SHP77 (cell line): Measurements from ENCODE around the gene DCDC2.
"Not testable (repeated sequence)": the region's sequence is repeated elsewhere in the genome, so short reads cannot be mapped to it uniquely, and the experiment has no call there.

Experiments
- DNase-seq, 2 experiments: peaks; one replicate each; lab custom pipeline; 2025; lab: John Stamatoyannopoulos, UW

Gene DCDC2

DNA sequence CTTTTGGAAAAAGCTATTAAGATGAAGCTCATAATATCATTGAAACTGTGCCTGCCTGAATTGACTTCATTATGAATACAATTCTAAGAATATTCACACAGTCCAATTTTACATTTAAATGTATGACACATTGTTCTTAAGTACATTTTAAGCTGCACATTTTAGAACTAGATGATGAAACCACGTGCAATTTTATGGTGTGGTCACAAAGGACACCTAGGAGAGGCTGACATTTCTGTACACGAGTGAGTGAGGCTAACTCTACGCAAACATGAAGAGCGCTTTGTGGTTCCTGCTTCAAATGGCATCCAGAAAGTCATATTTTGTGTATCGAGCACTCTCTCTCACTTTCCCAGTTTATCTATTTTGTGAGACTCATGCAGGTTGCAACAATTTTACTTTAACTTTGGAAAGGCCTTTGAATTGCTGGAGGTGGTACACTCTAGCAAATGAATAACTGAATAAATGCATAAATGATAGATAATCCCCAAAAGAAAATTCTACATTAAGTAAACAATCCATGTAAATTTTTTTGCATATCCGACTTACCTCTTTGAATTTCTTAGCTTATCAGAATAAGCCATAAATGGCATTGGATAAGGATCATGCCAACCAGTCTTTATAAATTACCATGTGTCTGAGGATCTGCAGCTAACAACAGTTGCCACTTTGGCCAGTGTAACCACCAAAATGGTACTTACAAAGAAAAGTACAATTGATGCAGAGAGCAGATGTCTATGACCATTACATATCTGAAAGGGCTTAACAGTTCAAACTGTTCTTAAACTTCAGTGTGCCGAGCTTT is 134.5 kb downstream of the DCDC2 start:
- DNase-seq: no peak

DNA sequence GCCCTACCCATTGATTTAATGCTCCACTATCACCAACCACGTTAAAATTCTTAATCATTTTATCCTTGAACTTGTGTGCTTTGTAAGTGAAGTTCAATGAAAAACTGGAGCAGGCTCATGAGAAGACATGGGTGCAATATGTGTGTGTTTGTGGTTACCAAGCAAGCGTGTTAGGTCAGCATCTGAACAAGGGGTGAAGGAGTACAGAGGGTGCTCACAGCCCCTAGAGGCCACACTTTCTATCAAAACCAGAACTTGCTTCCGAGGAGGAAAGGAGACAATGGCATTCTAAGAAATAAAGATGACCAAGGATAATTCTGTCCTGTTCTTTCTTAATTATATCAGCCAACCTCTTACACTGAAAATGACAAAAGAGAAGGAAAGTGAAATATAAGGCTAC is 138.2 kb downstream of the DCDC2 start:
- DNase-seq: no peak

DNA sequence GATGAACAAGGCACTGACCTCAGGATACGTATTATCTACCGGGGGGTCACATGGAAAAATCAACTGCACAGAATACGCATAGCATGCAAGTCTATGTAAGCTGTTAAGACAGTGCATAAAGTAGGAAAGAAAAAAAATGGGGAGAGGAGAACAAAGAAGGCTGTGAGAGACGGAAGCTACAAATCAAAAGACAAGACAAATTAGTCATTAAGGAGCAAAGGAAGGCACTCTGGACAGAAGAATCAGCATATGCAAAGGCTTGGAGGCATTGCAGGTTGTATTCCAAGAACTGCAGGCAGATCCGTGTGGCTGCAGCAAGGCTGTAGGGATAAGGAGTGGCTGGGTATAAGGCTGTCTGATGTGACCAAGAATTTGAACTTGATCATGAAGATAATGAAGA is 142.9 kb downstream of the DCDC2 start:
- no peak for DNase-seq

DNA sequence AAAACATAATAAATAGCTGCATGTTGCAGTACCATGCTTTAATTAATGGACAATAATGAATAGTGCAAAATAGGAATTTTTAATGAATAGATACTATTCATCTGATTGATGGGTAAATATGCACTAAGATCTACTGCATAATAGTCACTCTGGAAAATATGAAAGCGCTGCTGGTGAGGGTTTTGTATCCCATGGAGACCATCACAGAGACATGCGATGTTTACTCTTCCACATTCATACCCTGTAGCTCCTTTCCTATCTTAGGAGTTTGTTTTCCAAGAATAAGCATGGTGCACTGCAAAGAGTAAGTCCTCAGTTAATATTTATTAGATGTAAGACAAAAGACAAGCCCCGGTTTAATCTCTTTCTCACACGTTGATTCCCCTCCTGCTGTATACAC is 150.4 kb downstream of the DCDC2 start:
- no peak for DNase-seq

DNA sequence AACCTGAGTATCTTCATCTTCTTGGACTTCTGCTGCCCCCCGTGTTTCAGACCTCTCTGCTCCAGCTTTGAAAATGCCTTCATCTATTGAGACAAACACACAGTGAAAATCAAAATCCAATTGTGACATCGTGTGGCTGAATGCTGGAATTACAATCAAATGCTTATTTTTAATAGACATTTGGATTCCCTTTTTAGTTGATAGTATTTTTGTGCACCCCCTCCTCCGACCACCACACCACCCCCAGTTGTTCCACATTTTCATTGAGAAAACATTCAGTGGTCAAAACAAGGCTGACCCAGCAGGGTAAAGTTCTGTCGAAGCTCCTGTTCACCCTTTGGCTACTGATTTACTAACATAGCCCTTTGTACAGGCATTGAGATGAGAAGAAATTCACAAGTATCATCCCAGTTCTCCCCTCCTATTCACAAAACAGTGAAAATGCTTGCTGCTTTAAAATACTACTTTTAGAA is 152.8 kb downstream of the DCDC2 start:
- peak; percentile 19 to 28 for DNase-seq

DNA sequence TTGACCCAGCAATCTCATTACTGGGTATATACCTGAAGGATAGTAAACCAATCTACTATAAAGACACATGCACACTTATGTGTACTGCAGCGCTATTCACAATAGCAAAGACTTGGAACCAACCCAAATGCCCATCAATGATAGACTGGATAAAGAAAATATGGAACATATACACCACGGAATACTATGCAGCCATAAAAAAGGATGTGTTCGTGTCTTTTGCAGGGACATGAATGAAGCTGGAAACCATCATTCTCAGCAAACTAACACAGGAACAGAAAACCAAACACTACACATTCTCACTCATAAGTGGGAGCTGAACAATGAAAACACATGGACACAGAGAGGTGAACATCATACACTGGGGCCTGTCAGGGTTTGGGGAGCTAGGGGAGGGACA is 153.7 kb downstream of the DCDC2 start:
- not testable (repeated sequence) for DNase-seq

DNA sequence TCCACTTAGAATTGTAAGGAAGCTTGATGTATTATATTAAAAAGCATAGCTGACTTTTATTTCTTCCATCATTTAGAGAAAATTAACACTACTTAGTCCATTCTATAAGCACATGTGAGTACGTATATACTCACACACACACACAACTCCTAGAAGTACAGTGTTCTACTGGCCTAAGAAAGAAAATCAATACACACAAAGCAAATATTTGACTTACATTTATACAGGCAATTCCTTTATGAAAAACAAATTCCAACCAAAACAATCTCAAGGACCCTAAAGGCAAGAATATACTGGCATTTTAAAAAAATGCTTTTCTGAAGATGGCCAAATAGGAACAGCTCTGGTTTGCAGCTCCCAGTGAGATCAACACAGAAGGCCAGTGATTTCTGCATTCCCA is 160.0 kb downstream of the DCDC2 start:
- no peak for DNase-seq

DNA sequence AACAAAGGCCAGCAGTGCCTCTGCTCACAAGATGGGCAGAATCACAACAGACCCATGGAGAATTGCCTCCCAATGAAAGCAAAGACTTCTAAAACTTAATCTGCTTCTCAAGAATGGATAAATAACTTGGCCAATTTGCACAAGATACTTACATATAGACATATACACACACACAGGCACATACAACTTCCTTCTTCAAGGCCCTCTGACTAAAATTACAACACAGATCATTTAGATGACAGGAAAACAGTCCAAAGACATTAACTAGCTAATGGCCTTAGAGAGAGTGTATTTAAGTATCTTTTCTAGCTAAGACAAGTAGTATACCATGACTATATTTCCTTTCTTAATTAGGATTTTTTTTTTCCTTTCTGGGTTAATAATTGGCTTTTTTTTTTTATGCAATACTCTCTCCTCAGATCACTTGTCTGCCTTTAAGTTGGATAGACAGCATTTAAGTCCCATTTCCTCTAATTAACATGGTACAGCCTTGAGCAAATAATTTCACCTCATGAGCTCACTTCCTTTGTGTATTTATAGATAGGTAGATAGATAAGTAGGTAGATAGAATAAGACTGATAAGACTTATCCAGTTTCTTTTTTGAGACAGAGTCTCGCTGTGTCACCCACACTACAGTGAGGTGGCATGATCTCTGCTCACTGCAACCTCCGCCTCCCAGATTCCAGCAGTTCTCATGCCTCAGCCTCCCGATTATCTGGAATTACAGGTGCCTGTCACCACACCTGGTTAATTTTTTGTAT is 161.8 kb downstream of the DCDC2 start:
- no peak for DNase-seq

DNA sequence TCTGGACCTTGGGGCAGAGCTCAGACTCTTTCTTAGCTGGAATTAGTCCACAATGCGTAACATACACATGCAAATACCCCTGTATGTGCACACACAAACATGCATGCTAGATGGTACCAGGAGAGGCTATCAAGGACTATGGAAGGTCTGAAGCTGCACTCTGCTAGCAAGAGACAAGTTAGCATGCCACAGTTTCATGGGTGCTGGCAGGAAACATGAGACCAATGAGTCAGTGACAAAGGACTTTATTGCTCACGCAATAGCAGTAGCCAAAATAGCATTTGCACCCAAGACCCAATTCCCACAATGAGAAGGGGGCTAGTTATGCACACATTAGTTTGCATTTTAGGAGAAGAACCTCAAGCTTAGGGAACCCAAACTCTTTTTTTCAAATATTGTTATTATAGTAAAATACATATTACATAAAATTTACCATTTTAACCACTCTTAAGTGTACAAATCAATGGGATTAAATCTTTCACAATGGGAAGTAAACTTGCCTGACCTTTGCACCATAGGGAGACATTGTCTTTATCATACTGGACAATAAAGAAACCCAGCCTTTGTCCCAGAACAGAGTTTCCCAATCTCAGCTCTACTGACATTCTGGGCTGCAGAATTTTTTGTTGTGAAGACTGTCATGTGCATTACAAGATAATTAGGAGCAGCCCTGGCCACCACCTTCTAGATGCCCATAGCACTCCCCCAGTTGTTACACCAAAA is 162.7 kb downstream of the DCDC2 start:
- no peak for DNase-seq

DNA sequence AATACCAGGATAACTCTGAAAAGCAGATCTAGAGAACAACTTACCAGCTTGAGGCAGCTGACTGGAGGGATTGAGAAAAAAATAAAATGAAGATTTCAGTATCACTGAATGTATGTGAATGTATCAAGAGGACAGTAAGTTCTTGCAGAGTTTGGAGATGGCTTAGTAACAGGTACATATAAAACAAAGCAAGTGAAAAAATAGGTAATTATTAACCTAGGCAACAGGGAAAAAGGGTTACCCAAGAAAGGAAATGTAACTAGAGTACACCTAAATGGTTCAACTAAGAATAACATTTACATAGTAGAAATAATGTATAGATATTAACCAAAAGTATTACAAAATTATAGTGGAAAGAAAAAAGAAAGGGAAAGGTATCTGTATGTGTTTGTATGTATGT is 164.5 kb downstream of the DCDC2 start:
- DNase-seq: no peak

DNA sequence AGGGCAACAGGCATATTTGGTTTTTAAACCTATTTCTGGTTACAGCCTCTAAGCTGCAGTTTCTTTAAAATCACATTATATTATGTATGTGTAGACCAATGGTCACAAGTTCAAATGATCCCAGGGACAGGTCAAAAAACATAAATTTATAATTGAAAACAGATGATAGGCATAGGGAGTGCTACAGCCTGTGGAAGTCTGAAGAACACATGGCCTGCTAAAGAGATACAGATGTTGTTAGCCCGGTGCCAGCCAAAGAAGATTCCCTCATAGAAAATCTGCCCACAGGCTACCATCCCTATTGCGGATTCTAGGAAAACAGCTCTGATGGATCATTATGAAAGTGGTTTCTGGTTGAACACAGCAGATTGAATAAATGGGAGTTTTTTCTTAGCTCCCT is 166.5 kb downstream of the DCDC2 start:
- no peak for DNase-seq

DNA sequence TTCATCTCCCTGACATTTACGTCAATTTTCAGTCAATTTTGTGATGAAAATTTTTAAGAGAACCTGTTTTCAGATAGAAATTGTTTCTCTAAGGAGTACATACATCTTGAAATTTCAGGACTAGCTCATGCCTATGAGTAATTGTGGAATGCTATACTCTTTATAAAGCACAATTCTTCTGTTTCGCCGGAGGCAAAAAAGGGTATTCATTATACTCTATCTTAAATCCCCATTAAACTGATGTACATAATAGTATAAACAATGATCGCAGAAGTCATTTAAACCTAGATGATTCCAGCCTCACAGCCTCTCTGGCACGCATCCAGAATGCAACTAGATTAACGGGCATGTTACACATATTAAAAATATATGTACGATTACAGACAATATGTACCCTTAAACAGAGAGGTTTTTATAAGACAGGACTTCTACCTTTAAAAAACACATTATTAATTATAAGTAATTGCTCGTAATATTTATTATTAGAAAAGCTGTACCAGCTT is 169.2 kb downstream of the DCDC2 start:
- no peak for DNase-seq

DNA sequence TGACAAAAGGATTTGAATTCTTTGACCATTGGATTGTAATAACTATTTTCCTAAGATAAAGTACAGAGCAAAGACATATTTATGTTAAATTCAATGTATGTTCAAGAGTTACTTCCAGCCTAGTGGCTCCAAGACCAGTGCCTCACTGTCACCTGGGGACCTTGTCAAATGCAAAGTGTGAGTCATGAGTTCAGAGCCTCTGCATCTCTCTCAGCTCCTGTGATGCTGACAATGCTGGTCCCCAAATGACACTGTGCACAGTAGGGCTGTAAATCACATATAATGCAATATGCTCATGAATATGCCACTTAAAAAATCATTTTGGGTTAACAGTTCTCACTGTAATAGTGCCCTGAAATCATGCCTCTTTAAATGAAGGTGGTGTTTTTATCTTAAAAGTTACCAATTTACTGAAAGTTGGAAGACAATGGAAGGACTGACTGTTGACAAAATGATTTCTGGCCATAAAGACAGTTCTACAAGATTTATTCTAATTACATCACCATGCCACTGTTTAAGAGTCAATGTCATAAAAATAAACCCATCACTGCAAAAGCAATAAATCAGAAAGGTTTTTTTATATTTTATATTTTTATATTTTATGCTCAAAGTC is 169.8 kb downstream of the DCDC2 start:
- DNase-seq: no peak

DNA sequence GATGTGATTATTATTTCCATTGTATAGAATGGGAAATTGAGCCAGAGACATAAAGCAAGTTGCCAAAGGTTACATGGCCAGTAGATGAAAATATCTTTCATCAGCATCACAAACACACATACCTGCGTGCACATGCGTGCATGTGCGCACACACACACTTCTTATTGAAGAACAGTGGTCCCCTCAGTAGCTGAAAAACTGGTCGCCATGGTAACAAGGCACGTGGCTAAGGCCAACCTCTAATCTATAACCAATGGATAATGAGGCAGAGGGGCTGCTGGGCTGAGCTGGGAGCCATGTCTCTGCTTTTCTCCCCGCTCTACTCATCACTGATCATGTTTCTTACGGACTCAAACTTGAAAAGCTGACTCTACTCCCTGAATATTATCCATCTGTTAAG is 171.5 kb downstream of the DCDC2 start:
- no peak for DNase-seq

DNA sequence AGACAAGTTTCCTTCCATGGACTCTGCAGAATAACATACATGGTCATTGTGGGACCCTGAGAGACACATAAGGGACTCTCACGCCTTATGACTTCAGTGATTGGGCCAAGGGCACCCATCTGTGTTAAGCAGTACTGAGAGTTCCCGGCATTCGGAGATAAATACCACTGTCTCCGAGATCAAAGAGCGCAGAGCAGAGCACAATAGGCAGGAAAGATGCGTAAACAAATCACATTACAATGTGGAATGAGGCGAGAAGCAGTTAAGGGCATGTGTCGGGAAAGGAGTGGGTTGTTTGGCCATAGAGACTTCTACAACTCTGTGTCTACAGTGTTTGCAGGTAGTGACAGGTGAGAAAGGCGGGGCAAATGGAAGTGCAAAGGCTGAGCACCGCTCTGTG is 174.3 kb downstream of the DCDC2 start:
- no peak for DNase-seq

DNA sequence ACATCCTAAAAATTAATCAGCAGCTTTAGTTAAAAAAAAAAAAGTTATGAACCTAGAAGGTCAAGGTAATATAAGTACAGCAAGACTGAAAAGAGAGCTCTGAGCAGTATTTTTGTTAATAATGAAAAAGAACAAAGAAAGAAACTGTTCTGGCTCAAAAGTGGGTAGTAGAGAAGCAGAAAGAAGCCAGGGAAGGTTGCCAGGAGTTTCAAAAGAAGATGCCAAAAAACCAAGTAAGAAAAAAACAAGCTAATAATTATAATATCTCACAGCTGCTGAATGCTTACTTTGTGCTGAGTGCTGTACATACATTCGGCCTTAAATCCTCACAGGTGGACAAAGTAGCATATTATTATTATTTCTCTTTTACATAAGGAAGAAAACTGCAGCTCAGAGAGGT is 200.0 kb downstream of the DCDC2 start:
- DNase-seq: no peak

DNA sequence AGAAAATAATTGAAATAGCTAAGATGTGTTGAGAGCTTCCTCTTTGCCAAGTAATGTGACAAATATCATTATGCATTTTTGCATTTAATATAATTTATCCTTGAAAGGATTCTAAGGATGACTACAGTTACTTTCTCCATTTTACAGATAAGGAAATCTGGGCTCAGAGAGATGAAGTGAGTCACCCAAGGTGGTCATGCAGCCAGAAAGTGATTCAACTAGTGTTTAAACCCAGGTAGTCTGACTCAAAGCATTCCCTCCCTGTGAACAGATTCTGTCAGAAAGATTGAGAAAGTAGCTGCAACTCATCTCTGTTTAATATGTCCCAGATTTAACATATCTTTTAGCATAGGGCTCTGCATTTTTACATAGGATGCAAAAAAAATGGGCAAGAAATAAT is 203.7 kb downstream of the DCDC2 start:
- no peak for DNase-seq

DNA sequence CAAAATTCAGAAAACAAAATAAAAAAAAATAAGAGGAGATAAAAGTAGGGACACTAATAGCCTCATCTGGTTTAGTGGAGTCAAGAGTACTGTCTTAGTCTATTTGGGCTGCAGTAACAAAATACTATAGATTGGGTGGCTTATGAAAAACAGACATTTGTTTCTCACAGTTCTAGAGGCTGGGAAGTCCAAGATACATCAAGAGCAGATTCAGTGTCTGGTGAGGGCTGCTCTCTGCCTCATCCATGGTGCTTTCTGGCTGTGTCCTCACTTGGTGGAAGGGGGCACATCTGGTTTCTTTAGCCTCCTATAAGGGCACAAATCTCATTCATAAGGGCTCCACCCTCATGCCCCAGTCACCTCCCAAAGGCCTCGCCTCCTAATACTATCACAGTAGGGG is 205.8 kb downstream of the DCDC2 start:
- no peak for DNase-seq

DNA sequence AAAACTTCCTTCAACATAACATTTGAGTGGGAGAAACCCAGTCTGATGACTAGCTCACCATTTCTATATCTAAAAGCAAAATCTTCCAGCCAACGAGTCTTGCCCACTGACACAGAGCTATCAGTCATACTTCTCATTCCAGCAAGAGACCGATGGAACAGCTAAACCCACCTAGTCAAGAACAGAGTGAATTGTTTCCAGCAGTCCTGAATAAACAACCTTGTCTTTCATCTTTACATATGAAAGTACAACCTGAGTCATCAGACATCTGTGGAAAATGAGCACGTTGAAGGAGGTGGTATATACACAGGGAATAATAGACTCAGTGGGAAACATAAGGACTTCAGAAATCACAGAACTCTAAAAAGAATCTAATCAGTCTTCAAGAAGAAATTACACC is 208.0 kb downstream of the DCDC2 start:
- DNase-seq: no peak

DNA sequence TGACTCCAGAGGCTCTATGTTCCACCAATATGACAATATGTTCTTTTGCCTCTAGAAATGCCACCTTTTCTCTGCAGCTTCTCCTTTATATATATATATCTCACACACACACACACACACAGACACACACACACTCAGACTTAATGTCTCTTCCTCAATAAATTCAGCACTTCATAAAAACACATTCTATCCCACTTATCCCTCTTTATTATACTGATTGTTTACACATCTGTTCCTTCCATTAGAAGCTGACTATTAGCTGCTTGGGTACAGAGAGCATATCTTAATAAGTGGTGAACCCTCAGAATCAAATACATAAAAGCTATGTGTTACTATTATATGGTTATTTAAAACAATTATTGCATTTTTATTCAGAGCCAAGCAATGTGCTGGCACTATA is 208.6 kb downstream of the DCDC2 start:
- no peak for DNase-seq

DNA sequence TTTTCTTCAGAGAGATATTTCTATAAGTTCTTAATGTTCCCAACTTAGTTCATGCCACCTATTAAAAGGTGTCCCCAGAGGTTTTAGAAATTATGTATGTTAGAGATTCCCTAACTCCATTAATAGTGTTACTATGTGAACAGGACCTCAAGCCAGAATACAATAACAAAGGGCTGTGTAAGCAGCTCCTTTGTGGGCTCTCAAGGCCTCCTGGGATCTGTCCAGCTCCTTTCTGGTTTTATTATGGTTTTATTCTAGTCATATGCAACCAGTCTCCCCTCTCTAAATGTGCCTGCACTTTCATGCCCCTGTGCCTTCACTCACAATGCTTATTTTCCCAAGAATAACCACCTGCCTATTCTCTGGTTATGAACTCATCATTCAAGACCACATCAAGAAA is 209.2 kb downstream of the DCDC2 start:
- no peak for DNase-seq

DNA sequence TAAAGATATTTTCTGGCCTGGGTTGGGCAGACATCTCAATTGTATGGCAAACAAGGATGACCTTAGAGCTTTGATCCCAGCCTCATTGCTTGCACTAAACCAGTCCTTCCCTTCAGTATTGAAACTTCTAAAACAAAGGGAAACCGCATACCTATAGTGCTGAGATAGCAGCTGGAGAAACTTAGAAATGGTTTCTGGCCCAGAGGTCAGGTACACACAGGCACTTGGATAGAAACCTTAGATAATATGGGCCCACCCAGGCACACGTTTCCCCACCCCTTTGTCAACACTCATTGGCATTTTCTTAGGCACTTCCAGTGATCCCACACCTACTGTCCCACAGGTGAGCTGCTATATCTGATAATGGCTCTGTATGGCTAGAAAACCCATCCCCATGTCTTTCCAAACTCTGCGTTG is 209.7 kb downstream of the DCDC2 start:
- DNase-seq: no peak
